ENCODE data around the gene WDR48. TPM values are rescaled to one million over a fixed set of nuclear protein-coding genes. Genes with fewer than 3 reads are reported as not detected.

WDR48 gene
- total and polyA plus RNA-seq, 9 of the 15 experiments (the other 6 are each of a cell fraction or from before 2014, with no cell fraction given) = 26.6 to 70.6 (median 48.0) TPM

DNA sequence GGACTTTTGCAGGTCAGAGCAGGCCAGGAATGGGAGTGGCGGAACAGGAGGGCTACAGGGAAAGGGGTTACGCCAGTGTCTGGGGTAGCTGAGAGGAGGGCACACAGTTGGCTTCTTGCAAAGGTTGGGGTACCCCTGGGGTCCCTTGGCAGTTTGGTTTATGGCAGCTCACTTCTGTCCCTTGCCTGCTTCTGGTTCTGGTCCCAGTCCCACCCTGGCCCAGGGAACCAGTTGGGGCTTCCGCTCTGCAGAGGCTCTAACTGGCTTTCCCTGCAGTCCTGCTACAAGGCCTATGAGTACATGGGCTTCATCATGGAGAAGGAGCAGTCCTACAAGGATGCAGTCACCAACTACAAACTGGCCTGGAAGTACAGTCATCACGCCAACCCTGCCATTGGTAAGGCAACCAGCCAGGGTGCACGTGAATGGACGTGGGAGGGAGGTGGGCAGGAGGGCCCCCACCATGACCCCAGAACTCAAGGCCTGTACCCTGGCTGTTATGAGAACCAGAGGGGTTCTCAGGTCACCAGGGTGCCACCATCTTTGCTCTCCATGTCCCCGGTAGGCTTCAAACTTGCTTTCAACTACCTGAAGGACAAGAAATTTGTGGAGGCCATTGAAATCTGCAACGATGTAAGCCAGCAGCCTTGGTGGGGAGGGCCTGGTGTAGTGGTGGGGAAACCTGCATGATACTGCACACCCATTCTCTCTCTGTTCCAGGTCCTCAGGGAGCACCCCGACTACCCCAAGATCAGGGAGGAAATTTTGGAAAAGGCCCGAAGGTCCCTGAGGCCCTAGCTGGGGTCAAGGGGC is 86.4 kb downstream of the WDR48 start (continued):
- TF ChIP-seq MYNN (IDR thresholded peaks at IDR 0.05) (no peak), MYNN (CRISPR knock-in tag; IDR thresholded peaks at IDR 0.05) (no peak)

GRCh38 chr3:39138804-39139415 is 87.1 kb downstream of the WDR48 start:
- H3K79me2 ChIP-seq (ENCODE audit: control insufficient read depth, insufficient read depth, low read length) = no peaks in the 10 kb centered on the region
- H3K27me3 ChIP-seq (ENCODE audit: control insufficient read depth in 2 of 2, insufficient read depth in 2 of 2, low read length in 2 of 2) = peaks cover 0 to 9% of the 10 kb centered on the region in 2 experiments; a peak in 1 of 5 replicates
- no peak overlapping the region for H3K4me3 ChIP-seq
- H3K9me3 ChIP-seq (replicated peaks; ENCODE audit: control insufficient read depth, insufficient read depth, low read depth, low read length) = no peaks in the 10 kb centered on the region
- no peak overlapping the region for H3K27ac ChIP-seq (ENCODE audit: extremely low read depth, low read depth, low read length)
- no peak overlapping the region for H2AFZ ChIP-seq (ENCODE audit: low read depth, low read length)
- in situ Hi-C loops (cut with MboI) = no loop called here
- intact Hi-C loops (cut with micrococcal nuclease) = no loop called here
- no peak overlapping the region for H3K9ac ChIP-seq (ENCODE audit: insufficient read depth in 1 of 2, low read depth in 2 of 2, low read length in 2 of 2)
- H3K4me2 ChIP-seq (ENCODE audit: insufficient read depth, low read length) = no peak overlapping the region
- peaks cover 8 to 23% of the 10 kb centered on the region in 2 experiments; a peak in 4 of 5 replicates for H3K4me1 ChIP-seq (replicated peaks in 1 of 2; ENCODE audit: control insufficient read depth in 2 of 2, insufficient read depth in 2 of 2, low read length in 2 of 2)
- 0 out of 2 replicates have a peak, but pooled peaks have one; percentile 10 for TF ChIP-seq EGR1 (conservative IDR thresholded peaks at IDR 0.05)
- TF ChIP-seq RBFOX2 (IDR thresholded peaks at IDR 0.05; ENCODE audit: low read depth, low read length) = 0 out of 2 replicates have a peak, but pooled peaks have one; percentile 27
- TF ChIP-seq NFE2 (IDR thresholded peaks at IDR 0.05; ENCODE audit: low read depth) = no peak
- TF ChIP-seq ZNF644 (tag; IDR thresholded peaks at IDR 0.05; ENCODE audit: low read depth) = no peak
- TF ChIP-seq KHSRP (IDR thresholded peaks at IDR 0.05) = no peak
- no peak for TF ChIP-seq ZNF780A (CRISPR knock-in tag; IDR thresholded peaks at IDR 0.05)
- BruUV-seq (replicated peaks) = no TSS peak
- CTCF ChIA-PET (ENCODE audit: low intra/inter-chr PET ratio) = no interaction called here
- WGBS (ENCODE audit: insufficient coverage, low coverage, missing lambda C conversion rate) = 86% methylated on average over 6 of the region's 7 CpGs
- DNase-seq (ENCODE audit: extremely low read depth in 1 of 4, low spot score in 3 of 4) (no peak), ATAC-seq (no peak), FAIRE-seq (no peak)
- peaks cover 29% of the 10 kb centered on the region for H4K20me1 ChIP-seq (replicated peaks; ENCODE audit: control insufficient read depth, insufficient read depth, low read length)
- peaks cover 40% of the 10 kb centered on the region; the same call in 2 of the 3 replicates for H3K36me3 ChIP-seq (ENCODE audit: control insufficient read depth, insufficient read depth, low read length)
- no peaks in the 10 kb centered on the region for H3K9me1 ChIP-seq (ENCODE audit: control insufficient read depth, insufficient read depth, low read length)
- POLR2A ChIA-PET = interaction anchor here (0.6 to 1.7 kb wide), 5 partner anchors 10 to 89 kb away, joined by 3 to 5 read pairs (median 3); no protein-coding TSS in a partner anchor
